Measurements from ENCODE around the gene SFMBT2. TPM values are rescaled to one million over a fixed set of nuclear protein-coding genes. Genes with fewer than 3 reads are reported as not detected.

SFMBT2 gene
- total RNA-seq, 1 experiment from 2014 or later: 1.3 TPM

DNA sequence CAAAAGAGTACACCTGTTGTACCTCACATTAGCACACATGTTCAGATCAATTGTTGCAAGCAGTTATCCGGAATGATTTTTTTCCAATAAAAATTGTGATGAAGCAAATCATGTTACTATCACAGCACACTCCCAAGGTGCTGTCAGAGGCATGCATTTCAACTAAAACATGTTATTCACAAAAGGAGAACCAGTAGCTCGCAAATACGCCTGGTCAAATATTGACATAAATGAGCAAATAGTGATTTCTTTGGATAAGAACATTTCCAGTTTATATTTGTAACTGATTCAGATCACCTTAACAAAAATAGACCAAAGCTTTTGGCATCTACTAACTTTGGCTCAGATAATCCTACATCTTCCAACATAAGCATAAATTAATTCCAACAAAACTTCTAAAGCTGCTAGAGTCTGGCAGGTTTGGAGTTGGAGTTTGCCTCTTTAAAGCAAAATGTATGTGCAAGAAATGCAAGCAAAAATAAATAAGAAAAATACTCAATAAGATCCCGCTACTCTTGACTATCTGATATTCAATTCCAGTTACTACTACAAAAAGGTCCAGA, 208.0 kb downstream of the SFMBT2 start:
- Histone ChIP-seq H3K4me3 (ENCODE audit: low read depth in 2 of 2, low read length in 2 of 2) (no peak overlapping the region), H3K27ac (ENCODE audit: low read length) (no peak overlapping the region), H3K4me1 (ENCODE audit: control insufficient read depth, insufficient read depth, low read length) (no peaks in the 10 kb centered on the region), H3K36me3 (ENCODE audit: control insufficient read depth, insufficient read depth, low read length) (no peaks in the 10 kb centered on the region), H3K27me3 (ENCODE audit: control insufficient read depth, insufficient read depth, low read length) (no peaks in the 10 kb centered on the region), H3K9me3 (ENCODE audit: control insufficient read depth, insufficient read depth, low read depth, low read length) (no peaks in the 10 kb centered on the region)
- intact Hi-C loops (cut with micrococcal nuclease; ENCODE audit: unreplicated experiment): no loop called here
- CTCF ChIA-PET: no interaction called here
- no peak for DNase-seq (ENCODE audit: low read depth, low spot score)
- in situ Hi-C loops (cut with HindIII; ENCODE audit: low pct_unique_long_range_greater_than_20kb, low sequenced_read_pairs): no loop called here
- POLR2A ChIA-PET: no interaction called here
- ATAC-seq: no peak
- TF ChIP-seq TCF7L2 (IDR thresholded peaks at IDR 0.05; ENCODE audit: low read depth, low read length) (no peak), SIN3A (IDR thresholded peaks at IDR 0.05; ENCODE audit: borderline replicate concordance, insufficient read depth, low read depth, low read length) (no peak)
- TF ChIP-seq, protein P1, sequence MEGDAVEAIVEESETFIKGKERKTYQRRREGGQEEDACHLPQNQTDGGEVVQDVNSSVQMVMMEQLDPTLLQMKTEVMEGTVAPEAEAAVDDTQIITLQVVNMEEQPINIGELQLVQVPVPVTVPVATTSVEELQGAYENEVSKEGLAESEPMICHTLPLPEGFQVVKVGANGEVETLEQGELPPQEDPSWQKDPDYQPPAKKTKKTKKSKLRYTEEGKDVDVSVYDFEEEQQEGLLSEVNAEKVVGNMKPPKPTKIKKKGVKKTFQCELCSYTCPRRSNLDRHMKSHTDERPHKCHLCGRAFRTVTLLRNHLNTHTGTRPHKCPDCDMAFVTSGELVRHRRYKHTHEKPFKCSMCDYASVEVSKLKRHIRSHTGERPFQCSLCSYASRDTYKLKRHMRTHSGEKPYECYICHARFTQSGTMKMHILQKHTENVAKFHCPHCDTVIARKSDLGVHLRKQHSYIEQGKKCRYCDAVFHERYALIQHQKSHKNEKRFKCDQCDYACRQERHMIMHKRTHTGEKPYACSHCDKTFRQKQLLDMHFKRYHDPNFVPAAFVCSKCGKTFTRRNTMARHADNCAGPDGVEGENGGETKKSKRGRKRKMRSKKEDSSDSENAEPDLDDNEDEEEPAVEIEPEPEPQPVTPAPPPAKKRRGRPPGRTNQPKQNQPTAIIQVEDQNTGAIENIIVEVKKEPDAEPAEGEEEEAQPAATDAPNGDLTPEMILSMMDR (IDR thresholded peaks at IDR 0.05): no peak
- no TSS peak for BruUV-seq (replicated peaks)

DNA sequence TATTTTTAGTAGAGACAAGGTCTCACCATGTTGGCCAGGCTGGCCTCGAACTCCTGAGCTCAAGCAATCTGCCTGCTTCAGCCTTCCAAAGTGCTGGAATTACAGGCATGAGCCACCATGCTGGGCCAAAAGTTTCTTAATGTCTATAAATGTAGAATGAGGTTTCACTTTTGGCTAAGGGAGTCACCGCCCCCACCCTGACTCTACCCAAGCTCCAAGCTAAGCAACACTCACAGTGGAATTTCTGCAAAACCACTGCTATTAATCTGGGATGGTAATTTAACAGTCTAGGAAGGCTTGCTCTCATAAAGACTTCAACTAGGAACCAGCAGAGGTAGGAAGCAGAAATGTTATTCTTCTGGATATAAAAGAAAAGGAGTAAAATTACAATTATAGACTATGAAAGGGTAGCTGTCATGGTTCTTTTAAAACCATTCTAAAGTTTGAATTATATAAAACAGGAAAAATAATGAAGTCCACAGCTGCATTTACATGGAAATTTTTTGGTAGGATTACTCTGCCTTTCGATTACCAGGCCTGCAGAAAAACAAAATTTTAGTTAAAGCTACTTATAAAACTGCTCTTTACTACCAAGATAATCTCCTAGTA, 211.6 kb downstream of the SFMBT2 start:
- H3K4me1 ChIP-seq (ENCODE audit: control insufficient read depth, insufficient read depth, low read length): no peaks in the 10 kb centered on the region
- no peak overlapping the region for H3K4me3 ChIP-seq (ENCODE audit: low read depth in 2 of 2, low read length in 2 of 2)
- DNase-seq (ENCODE audit: low read depth, low spot score) (no peak), ATAC-seq (no peak)
- no peak overlapping the region for H3K27ac ChIP-seq (ENCODE audit: low read length)
- H3K27me3 ChIP-seq (ENCODE audit: control insufficient read depth, insufficient read depth, low read length): no peaks in the 10 kb centered on the region
- TF ChIP-seq, protein P1 (IDR thresholded peaks at IDR 0.05): no peak
- TF ChIP-seq TCF7L2 (IDR thresholded peaks at IDR 0.05; ENCODE audit: low read depth, low read length) (no peak), POLR2AphosphoS5 (IDR thresholded peaks at IDR 0.05; ENCODE audit: low read depth, low read length) (no peak)
- in situ Hi-C loops (cut with HindIII; ENCODE audit: low pct_unique_long_range_greater_than_20kb, low sequenced_read_pairs): no loop called here
- ChIA-PET CTCF (no interaction called here), POLR2A (no interaction called here)
- no peaks in the 10 kb centered on the region for H3K36me3 ChIP-seq (ENCODE audit: control insufficient read depth, insufficient read depth, low read length)
- intact Hi-C loops (cut with micrococcal nuclease; ENCODE audit: unreplicated experiment): no loop called here
- no TSS peak for BruUV-seq (replicated peaks)
- no peaks in the 10 kb centered on the region for H3K9me3 ChIP-seq (ENCODE audit: control insufficient read depth, insufficient read depth, low read depth, low read length)

DNA sequence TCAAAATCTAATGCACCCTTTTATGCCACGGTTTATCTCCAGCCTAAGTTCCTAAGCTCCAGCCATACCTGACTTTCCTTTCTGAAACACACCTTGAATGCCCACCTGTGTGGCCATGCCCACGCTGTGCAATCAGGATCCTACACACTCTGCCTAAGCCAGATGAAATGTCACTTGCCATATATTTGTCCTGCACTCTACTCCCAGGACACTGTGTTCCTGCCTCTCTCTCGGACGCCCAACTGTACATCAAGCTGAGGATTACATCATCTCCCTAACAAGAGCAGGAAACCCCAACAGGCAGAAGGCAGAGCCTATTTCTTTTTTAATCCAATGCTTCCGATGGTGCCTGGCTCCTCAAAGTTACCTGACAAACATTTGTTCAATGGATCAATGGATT, 214.6 kb downstream of the SFMBT2 start:
- ATAC-seq (no peak), DNase-seq (ENCODE audit: low read depth, low spot score) (no peak)
- Histone ChIP-seq H3K9me3 (ENCODE audit: control insufficient read depth, insufficient read depth, low read depth, low read length) (no peaks in the 10 kb centered on the region), H3K4me3 (ENCODE audit: low read depth in 2 of 2, low read length in 2 of 2) (no peak overlapping the region), H3K4me1 (ENCODE audit: control insufficient read depth, insufficient read depth, low read length) (no peaks in the 10 kb centered on the region), H3K27ac (ENCODE audit: low read length) (no peak overlapping the region), H3K27me3 (ENCODE audit: control insufficient read depth, insufficient read depth, low read length) (no peaks in the 10 kb centered on the region), H3K36me3 (ENCODE audit: control insufficient read depth, insufficient read depth, low read length) (no peaks in the 10 kb centered on the region)
- BruUV-seq (replicated peaks): no TSS peak
- intact Hi-C loops (cut with micrococcal nuclease; ENCODE audit: unreplicated experiment) (no loop called here), in situ Hi-C loops (cut with HindIII; ENCODE audit: low pct_unique_long_range_greater_than_20kb, low sequenced_read_pairs) (no loop called here)
- ChIA-PET POLR2A (no interaction called here), CTCF (no interaction called here)
- no peak for TF ChIP-seq SIN3A (IDR thresholded peaks at IDR 0.05; ENCODE audit: borderline replicate concordance, insufficient read depth, low read depth, low read length)
- TF ChIP-seq, protein P2, sequence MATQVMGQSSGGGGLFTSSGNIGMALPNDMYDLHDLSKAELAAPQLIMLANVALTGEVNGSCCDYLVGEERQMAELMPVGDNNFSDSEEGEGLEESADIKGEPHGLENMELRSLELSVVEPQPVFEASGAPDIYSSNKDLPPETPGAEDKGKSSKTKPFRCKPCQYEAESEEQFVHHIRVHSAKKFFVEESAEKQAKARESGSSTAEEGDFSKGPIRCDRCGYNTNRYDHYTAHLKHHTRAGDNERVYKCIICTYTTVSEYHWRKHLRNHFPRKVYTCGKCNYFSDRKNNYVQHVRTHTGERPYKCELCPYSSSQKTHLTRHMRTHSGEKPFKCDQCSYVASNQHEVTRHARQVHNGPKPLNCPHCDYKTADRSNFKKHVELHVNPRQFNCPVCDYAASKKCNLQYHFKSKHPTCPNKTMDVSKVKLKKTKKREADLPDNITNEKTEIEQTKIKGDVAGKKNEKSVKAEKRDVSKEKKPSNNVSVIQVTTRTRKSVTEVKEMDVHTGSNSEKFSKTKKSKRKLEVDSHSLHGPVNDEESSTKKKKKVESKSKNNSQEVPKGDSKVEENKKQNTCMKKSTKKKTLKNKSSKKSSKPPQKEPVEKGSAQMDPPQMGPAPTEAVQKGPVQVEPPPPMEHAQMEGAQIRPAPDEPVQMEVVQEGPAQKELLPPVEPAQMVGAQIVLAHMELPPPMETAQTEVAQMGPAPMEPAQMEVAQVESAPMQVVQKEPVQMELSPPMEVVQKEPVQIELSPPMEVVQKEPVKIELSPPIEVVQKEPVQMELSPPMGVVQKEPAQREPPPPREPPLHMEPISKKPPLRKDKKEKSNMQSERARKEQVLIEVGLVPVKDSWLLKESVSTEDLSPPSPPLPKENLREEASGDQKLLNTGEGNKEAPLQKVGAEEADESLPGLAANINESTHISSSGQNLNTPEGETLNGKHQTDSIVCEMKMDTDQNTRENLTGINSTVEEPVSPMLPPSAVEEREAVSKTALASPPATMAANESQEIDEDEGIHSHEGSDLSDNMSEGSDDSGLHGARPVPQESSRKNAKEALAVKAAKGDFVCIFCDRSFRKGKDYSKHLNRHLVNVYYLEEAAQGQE (IDR thresholded peaks at IDR 0.05; ENCODE audit: insufficient read depth in 1 of 2, low read depth in 2 of 2, low read length in 1 of 2): no peak
- TF ChIP-seq TCF7L2 (IDR thresholded peaks at IDR 0.05; ENCODE audit: low read depth, low read length): no peak
- TF ChIP-seq, protein P1 (IDR thresholded peaks at IDR 0.05): no peak
- TF ChIP-seq POLR2AphosphoS5 (IDR thresholded peaks at IDR 0.05; ENCODE audit: low read depth, low read length): no peak

Measured in Panc1 (cell line).